SJSA1 (cell line): ENCODE measurements around the gene BPIFB6. TPM values are rescaled to one million over a fixed set of nuclear protein-coding genes. Genes with fewer than 3 reads are reported as not detected.

Experiments used
- DNase-seq, 2 experiments: peaks; one replicate each; pipeline ENCODE4 v3.0.0-alpha.2; 2015 to 2020; ENCODE audit warnings: low spot score in 2 of 2, low read depth in 1 of 2
- H3K27ac ChIP-seq: fragments of 250-450 bp; sonication (Bioruptor Pico); 2 replicates; pipeline ENCODE4 v1.5.1; 2020; ENCODE audit warnings: mild to moderate bottlenecking, moderate library complexity
- H3K27me3 ChIP-seq: fragments of 250-450 bp; sonication (Bioruptor Pico); replicated peaks from 2 replicates; pipeline ENCODE4 v1.5.1; 2020; ENCODE audit warnings: mild to moderate bottlenecking, moderate library complexity
- H3K36me3 ChIP-seq: fragments of 250-450 bp; sonication (Bioruptor Pico); 2 replicates; pipeline ENCODE4 v1.5.1; 2020; ENCODE audit warnings: mild to moderate bottlenecking
- H3K4me1 ChIP-seq: fragments of 250-450 bp; sonication (Bioruptor Pico); replicated peaks from 2 replicates; pipeline ENCODE4 v1.6.1; 2021; ENCODE audit warnings: mild to moderate bottlenecking
- H3K4me3 ChIP-seq: fragments of 250-450 bp; sonication (Bioruptor Pico); 2 replicates; pipeline ENCODE4 v1.5.1; 2020; ENCODE audit warnings: mild to moderate bottlenecking
- H3K9me3 ChIP-seq: fragments of 250-450 bp; sonication (Bioruptor Pico); replicated peaks from 2 replicates; pipeline ENCODE4 v1.5.1; 2020; ENCODE audit warnings: mild to moderate bottlenecking
- total RNA-seq: library from RNA; depleted of rRNA; stranded (reverse); fragments of >200 nt; shearing (Covaris generic); gene quantifications from 2 replicates; pipeline ENCODE4 v1.2.3, GENCODE V29; 2014

The BPIFB6 gene
- total RNA-seq, 1 experiment from 2014 or later: not detected

DNA sequence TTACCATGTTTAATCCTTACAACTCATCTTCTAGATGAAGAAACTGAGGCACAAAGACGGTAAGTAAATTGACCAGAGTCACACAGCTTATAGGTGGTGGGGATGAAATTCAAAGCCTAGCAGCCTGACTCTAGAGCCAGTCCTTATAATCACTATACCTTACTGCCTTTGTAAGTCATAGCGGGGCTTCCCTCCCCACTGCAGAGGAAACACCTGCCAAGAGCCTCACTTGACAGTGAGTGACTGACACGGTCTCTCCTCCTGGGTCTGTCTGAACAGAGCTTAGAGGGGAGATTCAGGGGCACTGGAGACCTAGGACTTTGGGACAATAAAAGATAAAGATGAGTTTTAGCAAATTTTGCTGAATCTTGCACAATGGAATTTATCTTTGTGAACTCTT lies 40.1 kb upstream of the BPIFB6 start:
- 0 out of 2 replicates have a peak, but pooled peaks cover 2% of the 10 kb centered on the region for H3K27me3 ChIP-seq
- H3K4me1 ChIP-seq: no peaks in the 10 kb centered on the region
- H3K9me3 ChIP-seq: 0 out of 2 replicates have a peak, but pooled peaks cover 7% of the 10 kb centered on the region
- DNase-seq: no peak
- no peaks in the 10 kb centered on the region for H3K36me3 ChIP-seq
- no peak overlapping the region for H3K27ac ChIP-seq
- H3K4me3 ChIP-seq: no peak overlapping the region

DNA sequence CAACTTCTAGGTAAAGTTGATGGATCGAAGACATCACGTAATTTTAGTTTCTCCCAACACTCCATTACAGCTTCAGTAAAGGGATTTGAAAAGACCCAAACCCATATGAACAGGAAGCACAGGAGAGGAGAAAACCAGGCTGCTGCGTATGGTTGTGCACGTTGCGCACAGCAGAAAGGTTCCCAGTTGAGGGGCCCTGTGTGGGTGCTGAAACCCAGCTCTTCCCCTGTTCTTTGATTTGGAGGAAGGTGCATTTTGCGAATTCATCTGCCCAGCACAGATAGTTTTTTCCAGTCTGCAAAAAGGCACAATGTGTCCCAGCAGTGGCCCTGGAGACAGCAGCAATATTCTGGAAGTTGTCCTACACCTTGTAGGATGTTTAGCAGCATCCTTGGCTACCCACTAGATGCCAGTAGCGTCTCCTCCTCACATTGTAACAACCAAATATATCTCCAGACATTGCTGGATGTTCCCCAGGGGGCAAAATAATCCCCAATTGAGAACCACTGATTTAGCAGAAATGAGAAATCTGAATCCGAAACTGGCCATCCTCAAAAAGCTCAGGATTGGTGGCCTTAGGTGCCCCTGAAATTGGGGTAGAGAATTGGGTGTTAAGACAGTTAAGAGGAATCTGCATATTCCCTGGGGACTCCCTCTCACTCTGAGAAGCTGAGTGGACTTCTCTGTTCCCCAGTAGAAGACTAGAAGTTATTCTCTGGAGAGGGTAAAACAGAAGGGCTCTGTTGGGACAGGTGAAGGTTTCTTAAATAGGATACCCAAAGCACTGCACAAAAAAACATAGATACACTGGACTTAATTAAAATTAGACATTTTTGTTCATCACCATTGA lies 39.4 kb upstream of the BPIFB6 start:
- Histone ChIP-seq H3K4me1 (no peaks in the 10 kb centered on the region), H3K9me3 (0 out of 2 replicates have a peak, but pooled peaks cover 7% of the 10 kb centered on the region), H3K36me3 (no peaks in the 10 kb centered on the region), H3K4me3 (no peak overlapping the region), H3K27me3 (0 out of 2 replicates have a peak, but pooled peaks cover 2% of the 10 kb centered on the region), H3K27ac (no peak overlapping the region)
- DNase-seq: no peak

GRCh38 chr20:32993496-32994050 lies 37.9 kb upstream of the BPIFB6 start:
- no peaks in the 10 kb centered on the region for H3K4me1 ChIP-seq
- H3K27me3 ChIP-seq: 0 out of 2 replicates have a peak, but pooled peaks cover 2% of the 10 kb centered on the region
- H3K27ac ChIP-seq: no peak overlapping the region
- H3K4me3 ChIP-seq: no peak overlapping the region
- H3K36me3 ChIP-seq: no peaks in the 10 kb centered on the region
- 0 out of 2 replicates have a peak, but pooled peaks cover 7% of the 10 kb centered on the region for H3K9me3 ChIP-seq
- no peak for DNase-seq

GRCh38 chr20:32995802-32996201 lies 35.6 kb upstream of the BPIFB6 start:
- Histone ChIP-seq H3K4me3 (no peak overlapping the region), H3K4me1 (no peaks in the 10 kb centered on the region), H3K27ac (no peak overlapping the region), H3K27me3 (0 out of 2 replicates have a peak, but pooled peaks cover 2% of the 10 kb centered on the region), H3K36me3 (no peaks in the 10 kb centered on the region), H3K9me3 (0 out of 2 replicates have a peak, but pooled peaks cover 7% of the 10 kb centered on the region)
- no peak for DNase-seq

GRCh38 chr20:32997431-32997830 lies 34.0 kb upstream of the BPIFB6 start:
- no peaks in the 10 kb centered on the region for H3K27me3 ChIP-seq
- DNase-seq: no peak
- H3K4me1 ChIP-seq: no peaks in the 10 kb centered on the region
- H3K4me3 ChIP-seq: no peak overlapping the region
- H3K9me3 ChIP-seq: 0 out of 2 replicates have a peak, but pooled peaks cover 7% of the 10 kb centered on the region
- H3K27ac ChIP-seq: no peak overlapping the region
- H3K36me3 ChIP-seq: no peaks in the 10 kb centered on the region

- H3K27me3 ChIP-seq: no peaks in the 10 kb centered on the region
- H3K4me1 ChIP-seq: no peaks in the 10 kb centered on the region
- H3K4me3 ChIP-seq: no peak overlapping the region
- no peak for DNase-seq
- H3K27ac ChIP-seq: no peak overlapping the region
- 0 out of 2 replicates have a peak, but pooled peaks cover 5% of the 10 kb centered on the region for H3K9me3 ChIP-seq
- no peaks in the 10 kb centered on the region for H3K36me3 ChIP-seq
These were observed 31.7 kb upstream of the BPIFB6 start for GRCh38 chr20:32999603-33000250.

DNA sequence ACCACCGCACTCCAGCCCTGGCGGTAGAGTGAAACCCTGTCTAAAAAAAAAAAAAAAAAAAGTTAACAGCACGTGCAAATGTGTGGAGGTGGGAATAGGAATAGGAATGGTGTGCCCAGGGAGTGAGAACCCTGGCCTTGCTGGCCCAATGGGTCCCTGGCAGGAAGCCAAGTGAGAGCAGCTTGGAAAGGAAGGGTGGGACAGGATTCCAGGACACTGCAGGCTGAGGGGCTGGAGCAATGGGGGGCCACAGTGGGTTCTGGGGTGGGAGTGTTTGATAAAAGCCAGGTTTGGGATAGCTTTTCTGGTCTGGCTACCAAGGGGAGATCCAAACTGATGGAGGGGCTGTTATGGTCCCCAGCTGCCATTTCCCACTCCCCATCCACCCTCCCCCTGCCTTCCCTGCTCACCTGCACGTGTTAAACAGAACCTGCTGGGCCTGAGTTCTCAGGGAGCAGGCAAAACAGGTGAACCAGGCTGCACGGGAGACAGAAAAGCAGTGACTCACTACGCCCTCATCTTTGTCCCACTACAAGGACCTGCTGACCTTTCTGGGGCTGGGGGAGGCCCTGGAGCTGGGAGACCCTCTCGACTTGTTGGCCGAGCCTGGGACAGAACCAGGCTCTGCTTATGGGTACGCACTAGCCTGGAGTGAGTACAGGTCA lies 30.5 kb upstream of the BPIFB6 start:
- H3K4me1 ChIP-seq: no peaks in the 10 kb centered on the region
- H3K27ac ChIP-seq: no peak overlapping the region
- no peaks in the 10 kb centered on the region for H3K27me3 ChIP-seq
- no peak overlapping the region for H3K4me3 ChIP-seq
- no peaks in the 10 kb centered on the region for H3K36me3 ChIP-seq
- DNase-seq: no peak
- peaks cover 4% of the 10 kb centered on the region; the same call in 1 of the 2 replicates for H3K9me3 ChIP-seq

GRCh38 chr20:33002087-33002808 lies 29.2 kb upstream of the BPIFB6 start:
- Histone ChIP-seq H3K36me3 (no peaks in the 10 kb centered on the region), H3K27me3 (no peaks in the 10 kb centered on the region), H3K9me3 (peaks cover 4% of the 10 kb centered on the region; the same call in 1 of the 2 replicates), H3K4me1 (no peaks in the 10 kb centered on the region), H3K4me3 (no peak overlapping the region), H3K27ac (no peak overlapping the region)
- no peak for DNase-seq

DNA sequence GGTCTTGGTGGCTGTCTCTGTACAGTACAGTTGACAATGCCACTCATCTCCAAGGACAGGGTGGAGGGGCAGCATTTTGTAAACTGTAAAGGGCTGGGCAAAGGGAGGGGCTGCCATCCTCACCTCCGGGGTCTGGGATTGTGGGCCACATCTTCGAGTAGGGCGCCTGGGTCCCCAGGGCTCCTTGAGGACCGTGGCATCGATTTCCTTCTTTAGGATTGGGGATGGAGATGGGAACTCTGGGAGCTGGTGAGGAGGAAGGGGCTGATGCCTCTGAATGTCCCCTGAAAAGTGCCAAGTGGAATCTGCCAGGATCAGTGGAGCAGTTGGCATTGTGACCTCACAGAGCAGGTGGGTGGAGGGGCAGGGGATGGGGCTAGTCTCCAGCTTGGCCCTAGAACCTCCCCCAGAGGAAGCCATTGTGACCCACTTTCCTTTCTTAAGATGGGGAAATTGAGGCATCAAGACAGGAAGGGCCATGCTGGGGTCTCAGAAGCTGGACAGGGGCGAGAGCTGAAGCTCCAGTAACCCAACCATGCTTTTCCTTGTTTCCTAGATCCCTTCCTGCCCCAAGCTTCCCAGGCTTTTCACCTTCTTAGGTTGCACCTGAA lies 27.2 kb upstream of the BPIFB6 start, which contains the start of gene SUN5:
TSS of gene SUN5 (minus strand) at position 293 of the 611 bp plus-strand sequence. CDS start at position 200, 93 bp downstream.
- no peaks in the 10 kb centered on the region for H3K27me3 ChIP-seq
- no peak for DNase-seq
- H3K4me1 ChIP-seq: no peaks in the 10 kb centered on the region
- H3K36me3 ChIP-seq: no peaks in the 10 kb centered on the region
- H3K27ac ChIP-seq: no peak within 1 kb of the TSS
- no peak within 1 kb of the TSS for H3K4me3 ChIP-seq
- H3K9me3 ChIP-seq: peaks cover 4% of the 10 kb centered on the region; the same call in 1 of the 2 replicates

GRCh38 chr20:33005132-33005566 lies 26.3 kb upstream of the BPIFB6 start:
- no peaks in the 10 kb centered on the region for H3K36me3 ChIP-seq
- H3K4me1 ChIP-seq: no peaks in the 10 kb centered on the region
- no peak for DNase-seq
- no peaks in the 10 kb centered on the region for H3K27me3 ChIP-seq
- H3K27ac ChIP-seq: no peak overlapping the region
- H3K4me3 ChIP-seq: no peak overlapping the region
- peaks cover 4% of the 10 kb centered on the region; the same call in 1 of the 2 replicates for H3K9me3 ChIP-seq

GRCh38 chr20:33005908-33006775 lies 25.3 kb upstream of the BPIFB6 start:
- no peak for DNase-seq
- no peak overlapping the region for H3K4me3 ChIP-seq
- H3K27me3 ChIP-seq: no peaks in the 10 kb centered on the region
- H3K9me3 ChIP-seq: peaks cover 4% of the 10 kb centered on the region; the same call in 1 of the 2 replicates
- no peaks in the 10 kb centered on the region for H3K4me1 ChIP-seq
- no peaks in the 10 kb centered on the region for H3K36me3 ChIP-seq
- no peak overlapping the region for H3K27ac ChIP-seq
